GM18907 (cell line): ENCODE data around the gene PNKD.

Experiments
- ATAC-seq: cut with Tn5 transposase; IDR thresholded peaks from one replicate; pipeline ENCODE4 v1.9.1; 2021; ENCODE audit warnings: mild to moderate bottlenecking, moderate library complexity; ENCODE audit not compliant: unreplicated experiment

The PNKD gene

GRCh38 chr2:218394298-218395089 is 124.2 kb downstream of the PNKD start:
- no peak for ATAC-seq

GRCh38 chr2:218395090-218395444 is 124.7 kb downstream of the PNKD start:
- ATAC-seq, result no peak

GRCh38 chr2:218395456-218395825 is 125.1 kb downstream of the PNKD start:
- ATAC-seq, result no peak

GRCh38 chr2:218395826-218396687 is 125.7 kb downstream of the PNKD start:
- ATAC-seq, result peak; percentile 48
